ENCODE data around the gene KCNJ10. TPM values are rescaled to one million over a fixed set of nuclear protein-coding genes. Genes with fewer than 3 reads are reported as not detected.
A peak's percentile ranks its signal among the peaks of the same experiment; 100 is the strongest.

KCNJ10 gene
- total and polyA plus RNA-seq, 2 donors (not counting 3 experiments of a cell fraction or from before 2014, with no cell fraction given): not detected

- peak overlapping the region; percentile 99 for H2AFZ ChIP-seq (ENCODE audit: low read depth, low read length)
- no peak overlapping the region for H3K9ac ChIP-seq (replicated peaks; ENCODE audit: extremely low read depth, insufficient read depth, low read length)
- dilution Hi-C loops (cut with MboI; ENCODE audit: extremely low pct_ligation_motif_present, low sequenced_read_pairs): no loop called here
- DNase-seq (ENCODE audit: low read depth, low spot score) (peak; percentile 74), FAIRE-seq (peak; percentile 85)
- intact Hi-C loops (cut with micrococcal nuclease): no loop called here
- H3K27me3 ChIP-seq (ENCODE audit: control insufficient read depth in 2 of 2, insufficient read depth in 2 of 2, low read length in 2 of 2): peaks cover 25 to 28% of the 10 kb centered on the region in 2 experiments
- TF ChIP-seq EZH2 (IDR thresholded peaks at IDR 0.05; ENCODE audit: borderline replicate concordance, low read depth, low read length, severe bottlenecking): no peak
- no peak for TF ChIP-seq MAX (IDR thresholded peaks at IDR 0.05; ENCODE audit: insufficient read depth, insufficient read length)
- no peak for TF ChIP-seq JUN (IDR thresholded peaks at IDR 0.05; ENCODE audit: borderline replicate concordance, insufficient read depth, insufficient read length, low read depth)
- no peak for TF ChIP-seq CTCF (IDR thresholded peaks at IDR 0.05; ENCODE audit: extremely low read depth in 1 of 2, insufficient read depth in 1 of 2, low read depth in 1 of 2, low read length in 2 of 2)
- H3K4me2 ChIP-seq (ENCODE audit: insufficient read depth, low read length): peak overlapping the region; percentile 78
- peak overlapping the region; percentile 31 to 69 (median 45) for H3K4me3 ChIP-seq (replicated peaks in 1 of 3; ENCODE audit: insufficient read depth in 1 of 3, low read depth in 1 of 3, low read length in 3 of 3)
- POLR2A ChIA-PET: no interaction called here
- peaks cover 7% of the 10 kb centered on the region for H3K4me1 ChIP-seq (ENCODE audit: control insufficient read depth, extremely low read depth, insufficient read depth, low read length)
- CTCF ChIA-PET: interaction anchor here (0.8 to 5.8 kb wide), 6 partner anchors 8 to 63 kb away, joined by 3 to 37 read pairs (median 6); partner anchors contain the start of gene IGSF8
- no peaks in the 10 kb centered on the region for H3K36me3 ChIP-seq (ENCODE audit: control insufficient read depth in 2 of 2, extremely low read depth in 1 of 2, insufficient read depth in 2 of 2, low read length in 2 of 2)
- no peak overlapping the region for H3K27ac ChIP-seq (ENCODE audit: insufficient read depth, low read depth, low read length)
- H3K9me3 ChIP-seq (replicated peaks; ENCODE audit: control insufficient read depth, insufficient read depth, low read length): no peaks in the 10 kb centered on the region
- no TSS peak for BruUV-seq (replicated peaks)
- no peaks in the 10 kb centered on the region for H4K20me1 ChIP-seq (replicated peaks; ENCODE audit: control insufficient read depth, extremely low read depth, insufficient read depth, low read length)
- no peaks in the 10 kb centered on the region for H3K9me1 ChIP-seq (replicated peaks; ENCODE audit: control insufficient read depth, extremely low read depth, insufficient read depth, low read length)
- no peaks in the 10 kb centered on the region for H3K79me2 ChIP-seq (ENCODE audit: control insufficient read depth, insufficient read depth, low read length)
Measured at GRCh38 chr1:160070243-160071163, 543 bp upstream of the KCNJ10 start.

All from endothelial cell of umbilical vein (primary cell).